ENCODE measurements around the gene BDP1.

DNA sequence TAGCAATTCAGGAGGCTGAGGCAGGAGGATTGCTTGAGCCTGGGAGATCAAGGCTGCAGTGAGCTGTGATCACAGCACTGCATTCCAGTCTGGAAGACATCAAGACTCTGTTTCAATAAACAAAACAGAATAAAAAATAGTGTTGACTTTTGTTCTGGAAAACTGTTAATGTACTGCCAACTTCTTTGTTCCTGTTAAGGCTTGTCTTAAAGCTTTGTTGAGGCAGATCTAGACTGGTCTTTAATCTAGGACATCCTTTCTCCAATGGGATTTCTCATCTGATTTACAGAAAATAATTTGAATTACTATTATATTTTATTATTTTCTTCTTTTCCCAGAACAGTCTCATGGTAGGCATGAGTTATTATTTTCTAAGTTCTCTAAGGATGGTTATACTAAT is 26.0 kb downstream of the BDP1 start:
- TF ChIP-seq CTCF (conservative IDR thresholded peaks at IDR 0.05) (no peak), ZFX (IDR thresholded peaks at IDR 0.05) (no peak)

Data from C4-2B (cell line).